SU-DHL-6 (cell line): ENCODE results near the gene TIMP2.
"Not testable (repeated sequence)": the region's sequence is repeated elsewhere in the genome, so short reads cannot be mapped to it uniquely, and the experiment has no call there.

Experiments used
- EZH2phosphoT487 ChIP-seq: fragments of 200-600 bp; sonication (generic), shearing (Covaris generic); conservative IDR thresholded peaks from 2 replicates; pipeline ENCODE4 v1.6.1; 2018; ENCODE audit warnings: mild to moderate bottlenecking, antibody characterized with exemption, low read length, moderate library complexity, mixed read lengths
- TF ChIP-seq, protein P1 (sequence below): fragments of 200-600 bp; sonication (generic); IDR thresholded peaks from one replicate; pipeline ENCODE4 v1.5.1; 2017; ENCODE audit warnings: antibody characterized with exemption, mild to moderate bottlenecking, low read length, moderate library complexity; ENCODE audit not compliant: insufficient read depth, poor library complexity, severe bottlenecking

DNA sequence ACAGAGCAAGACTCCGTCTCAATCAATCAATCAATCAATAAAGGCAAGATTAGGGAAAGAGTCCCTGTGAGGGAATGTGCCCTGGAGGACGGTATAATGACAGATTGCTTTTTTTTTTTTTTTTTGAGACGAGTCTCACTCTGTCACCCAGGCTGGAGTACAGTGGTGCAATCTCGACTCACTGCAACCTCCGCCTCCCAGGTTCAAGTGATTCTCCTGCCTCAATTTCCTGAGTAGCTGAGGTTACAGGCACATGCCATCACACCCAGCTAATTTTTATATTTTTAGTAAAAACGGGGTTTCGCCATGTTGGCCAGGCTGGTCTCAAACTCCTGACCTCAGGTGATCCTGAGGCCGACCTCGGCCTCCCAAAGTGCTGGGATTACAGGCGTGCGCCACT, 35.1 kb downstream of the TIMP2 start:
- TF ChIP-seq, protein P1, sequence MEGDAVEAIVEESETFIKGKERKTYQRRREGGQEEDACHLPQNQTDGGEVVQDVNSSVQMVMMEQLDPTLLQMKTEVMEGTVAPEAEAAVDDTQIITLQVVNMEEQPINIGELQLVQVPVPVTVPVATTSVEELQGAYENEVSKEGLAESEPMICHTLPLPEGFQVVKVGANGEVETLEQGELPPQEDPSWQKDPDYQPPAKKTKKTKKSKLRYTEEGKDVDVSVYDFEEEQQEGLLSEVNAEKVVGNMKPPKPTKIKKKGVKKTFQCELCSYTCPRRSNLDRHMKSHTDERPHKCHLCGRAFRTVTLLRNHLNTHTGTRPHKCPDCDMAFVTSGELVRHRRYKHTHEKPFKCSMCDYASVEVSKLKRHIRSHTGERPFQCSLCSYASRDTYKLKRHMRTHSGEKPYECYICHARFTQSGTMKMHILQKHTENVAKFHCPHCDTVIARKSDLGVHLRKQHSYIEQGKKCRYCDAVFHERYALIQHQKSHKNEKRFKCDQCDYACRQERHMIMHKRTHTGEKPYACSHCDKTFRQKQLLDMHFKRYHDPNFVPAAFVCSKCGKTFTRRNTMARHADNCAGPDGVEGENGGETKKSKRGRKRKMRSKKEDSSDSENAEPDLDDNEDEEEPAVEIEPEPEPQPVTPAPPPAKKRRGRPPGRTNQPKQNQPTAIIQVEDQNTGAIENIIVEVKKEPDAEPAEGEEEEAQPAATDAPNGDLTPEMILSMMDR = not testable (repeated sequence)
- not testable (repeated sequence) for TF ChIP-seq EZH2phosphoT487
